HepG2 (cell line): ENCODE data around the gene DHRS4L2. TPM values are rescaled to one million over a fixed set of nuclear protein-coding genes. Genes with fewer than 3 reads are reported as not detected.

Source experiments
- ATAC-seq: fragments of 200-7000 bp; cut with Tn5 transposase; 3 replicates; pipeline ENCODE4 v1.9.1; 2020; ENCODE audit warnings: mild to moderate bottlenecking, moderate library complexity
- BruUV-seq: library from RNA; stranded (reverse); fragments of 400-500 nt; replicated peaks from 2 replicates; lab custom pipeline; 2021; lab: Mats Ljungman, UMichigan
- CTCF ChIA-PET: fragments of 300-600 bp; formaldehyde crosslinking; extraction: SDS; loops from one replicate; lab custom pipeline; 2021; ENCODE audit warnings: low total read pairs, inconsistent platforms, low intra/inter-chr PET ratio; lab: Yijun Ruan, JAX
- POLR2A ChIA-PET: fragments of 350-600 bp; sonication (Branson Sonifier 250); formaldehyde crosslinking; loops from one replicate; lab custom pipeline; 2020; ENCODE audit warnings: antibody characterized with exemption, inconsistent platforms; lab: Yijun Ruan, JAX
- DNase-seq: peaks from one replicate; pipeline ENCODE4 v3.0.0-alpha.2; 2015; ENCODE audit warnings: low spot score
- FAIRE-seq: peaks from 3 replicates; lab custom pipeline; 2011; peaks lifted over from hg19 to GRCh38; lab: Jason Lieb, UNC
- H2AFZ ChIP-seq: one replicate; pipeline ENCODE4 v1.6.1; 2011; ENCODE audit warnings: low read length, inconsistent platforms
- H3K27ac ChIP-seq: fragments of 300-600 bp; 3 replicates; pipeline ENCODE4 v1.8.0; 2011; ENCODE audit warnings: mixed run types, mild to moderate bottlenecking, mixed read lengths, low read length, inconsistent platforms; ENCODE audit not compliant: insufficient read depth; ENCODE audit errors: extremely low read length
- H3K27me3 ChIP-seq, 2 experiments: fragments of 200-600 bp in 1 of 2; 2 replicates in 1 of 2; 3 replicates in 1 of 2; pipeline versions ENCODE4 v1.6.0 to v1.8.0; 2011; ENCODE audit warnings: low read length in 2 of 2, mild to moderate bottlenecking in 2 of 2, moderate library complexity in 2 of 2, inconsistent platforms in 1 of 2; ENCODE audit not compliant: insufficient read depth in 2 of 2, control insufficient read depth in 1 of 2
- H3K36me3 ChIP-seq, 2 experiments: fragments of 200-600 bp in 1 of 2; replicated peaks in 1 of 2; 2 replicates in 1 of 2; 3 replicates in 1 of 2; pipeline versions ENCODE4 v1.5.1 to v1.8.0; 2011; ENCODE audit warnings: low read length in 2 of 2, inconsistent platforms in 1 of 2; ENCODE audit not compliant: insufficient read depth in 2 of 2, control insufficient read depth in 1 of 2
- H3K4me1 ChIP-seq: 2 replicates; pipeline ENCODE4 v1.5.1; 2012; ENCODE audit warnings: low read length, inconsistent platforms; ENCODE audit not compliant: insufficient read depth
- H3K4me2 ChIP-seq: 2 replicates; pipeline ENCODE4 v1.6.0; 2011; ENCODE audit warnings: low read depth, low read length, inconsistent platforms
- H3K4me3 ChIP-seq, 3 experiments: fragments of 200-600 bp in 1 of 3; sonication (generic), shearing (Covaris generic) in 1 of 3; replicated peaks in 1 of 3; 2 replicates each; pipeline ENCODE4 v1.5.1; 2011 to 2016; ENCODE audit warnings: low read length in 3 of 3, inconsistent platforms in 2 of 3, low read depth in 2 of 3, mild to moderate bottlenecking in 2 of 3, control low read depth in 1 of 3, mixed read lengths in 1 of 3; ENCODE audit not compliant: insufficient read depth in 1 of 3
- H3K79me2 ChIP-seq: one replicate; pipeline ENCODE4 v1.6.1; 2011; ENCODE audit warnings: low read length, inconsistent platforms; ENCODE audit not compliant: insufficient read depth
- H3K9ac ChIP-seq: 2 replicates; pipeline ENCODE4 v1.6.0; 2011; ENCODE audit warnings: mild to moderate bottlenecking, low read depth, low read length, inconsistent platforms; ENCODE audit not compliant: insufficient read depth
- H3K9me3 ChIP-seq: 2 replicates; pipeline ENCODE4 v1.5.1; 2012; ENCODE audit warnings: mild to moderate bottlenecking, low read length
- H4K20me1 ChIP-seq: 2 replicates; pipeline ENCODE4 v1.6.0; 2011; ENCODE audit warnings: inconsistent platforms, mild to moderate bottlenecking, low read length, moderate library complexity; ENCODE audit not compliant: insufficient read depth
- DBP ChIP-seq: sonication (generic); formaldehyde crosslinking; IDR thresholded peaks from 2 replicates; pipeline ENCODE4 v1.4.0; 2020; ENCODE audit warnings: missing genetic modification reagents; ENCODE audit errors: not compliant biosample characterization
- DRAP1 ChIP-seq: IDR thresholded peaks from 2 replicates; pipeline ENCODE4 v1.6.1; 2016; ENCODE audit warnings: missing genetic modification reagents, missing compliant biosample characterization
- ELF3 ChIP-seq: IDR thresholded peaks from 2 replicates; pipeline ENCODE4 v1.6.1; 2016; ENCODE audit warnings: missing genetic modification reagents, missing compliant biosample characterization
- HMGXB4 ChIP-seq, 2 experiments: sonication (generic) in 1 of 2; formaldehyde crosslinking in 1 of 2; IDR thresholded peaks; 2 replicates each; pipeline versions ENCODE4 v1.4.0 to v1.6.1; 2018 to 2020; ENCODE audit warnings: missing genetic modification reagents in 2 of 2, borderline replicate concordance in 1 of 2, low read depth in 1 of 2, mild to moderate bottlenecking in 1 of 2, missing biosample characterization in 1 of 2
- NFYC ChIP-seq: IDR thresholded peaks from 2 replicates; pipeline ENCODE4 v1.6.1; 2016; ENCODE audit warnings: missing genetic modification reagents, missing compliant biosample characterization
- SALL2 ChIP-seq: sonication (generic); formaldehyde crosslinking; IDR thresholded peaks from 2 replicates; pipeline ENCODE4 v1.8.1; 2023; ENCODE audit warnings: mild to moderate bottlenecking, missing genetic modification reagents, inconsistent platforms
- SMAD9 ChIP-seq: sonication (generic); formaldehyde crosslinking; IDR thresholded peaks from 2 replicates; pipeline ENCODE4 v1.5.1; 2020; ENCODE audit warnings: mild to moderate bottlenecking, missing genetic modification reagents
- ZNF253 ChIP-seq: sonication (generic); formaldehyde crosslinking; IDR thresholded peaks from 2 replicates; pipeline ENCODE4 v1.8.0; 2022; ENCODE audit warnings: mild to moderate bottlenecking, missing genetic modification reagents, borderline replicate concordance
- ZNF572 ChIP-seq: sonication (generic); formaldehyde crosslinking; IDR thresholded peaks from 2 replicates; pipeline ENCODE4 v1.5.1; 2020; ENCODE audit warnings: mild to moderate bottlenecking, missing genetic modification reagents
- ZNF691 ChIP-seq: sonication (generic); formaldehyde crosslinking; IDR thresholded peaks from 2 replicates; pipeline ENCODE4 v1.4.0; 2020; ENCODE audit warnings: missing genetic modification reagents, low read depth, mild to moderate bottlenecking, borderline replicate concordance
- ZNF7 ChIP-seq: IDR thresholded peaks from 2 replicates; pipeline ENCODE4 v1.6.1; 2016; ENCODE audit warnings: missing biosample characterization, missing genetic modification reagents
- ZNF710 ChIP-seq: sonication (generic); formaldehyde crosslinking; IDR thresholded peaks from 2 replicates; pipeline ENCODE4 v1.5.0; 2020; ENCODE audit warnings: mild to moderate bottlenecking, missing genetic modification reagents, borderline replicate concordance
- ZNF816 ChIP-seq: sonication (generic); formaldehyde crosslinking; IDR thresholded peaks from 2 replicates; pipeline ENCODE4 v1.8.0; 2022; ENCODE audit warnings: missing genetic modification reagents, mild to moderate bottlenecking, borderline replicate concordance
- WGBS: methylation state at CpG from one replicate; pipeline ENCODE4 v1.1.6; 2017; ENCODE audit warnings: low lambda C conversion rate; 5-methylcytosine and 5-hydroxymethylcytosine counted together
- in situ Hi-C: cut with HindIII; loops from 2 replicates; pipeline ENCODE4 v1.10.0; 2017; ENCODE audit warnings: low pct_unique_long_range_greater_than_20kb; ENCODE audit not compliant: extremely low pct_ligation_motif_present
- intact Hi-C: fragments of 100-400 bp; cut with micrococcal nuclease; formaldehyde crosslinking; loops from one replicate; pipeline ENCODE4 v1.10.0; 2022; ENCODE audit not compliant: unreplicated experiment
- polyA plus RNA-seq, 8 experiments: library from polyadenylated mRNA; depleted of rRNA in 3 of 8; stranded (reverse) in 7 of 8; unstranded in 1 of 8; fragments of >200 nt; fragmentation: Illumina TruSeq in 4 of 8; extraction: Trizol in 4 of 8; gene quantifications; 2 replicates each; pipeline versions ENCODE4 v1.2.1 to v1.2.3, GENCODE V29; 2011 to 2016; ENCODE audit warnings: low read depth in 4 of 8, missing spikeins in 1 of 8, mixed read lengths in 1 of 8; ENCODE audit not compliant: insufficient read depth in 1 of 8
- total RNA-seq, 5 experiments: library from RNA; depleted of rRNA; stranded (reverse); fragments of >200 nt; fragmentation: Illumina TruSeq; extraction: Trizol; gene quantifications; 2 replicates each; pipeline ENCODE4 v1.2.3, GENCODE V29; 2016; ENCODE audit warnings: low read depth in 1 of 5

The DHRS4L2 gene
- total and polyA plus RNA-seq, 2 of the 13 experiments (the other 11 are each of a cell fraction or from before 2014, with no cell fraction given): 24.7 to 38.2 TPM

- TF ChIP-seq SMAD9 (CRISPR knock-in tag): 0 out of 2 replicates have a peak, but pooled peaks have one; percentile 16
- TF ChIP-seq ZNF253 (CRISPR knock-in tag): 0 out of 2 replicates have a peak, but pooled peaks have one; percentile 46
- TF ChIP-seq HMGXB4 (CRISPR knock-in tag; IDR thresholded peaks at IDR 0.05; ENCODE audit: borderline replicate concordance in 1 of 2, low read depth in 1 of 2): peak; percentile 59 to 78; a peak in 3 of 4 replicates
- TF ChIP-seq DRAP1 (CRISPR knock-in tag): peak; percentile 92
- peak; percentile 90; the same call in 1 of the 2 replicates for TF ChIP-seq ZNF691 (CRISPR knock-in tag)
These were observed at the start of gene DHRS4L2 (continued) for GRCh38 chr14:23988607-23989363.

GRCh38 chr14:23939607-23940326 lies 49.0 kb upstream of the DHRS4L2 start:
- Histone ChIP-seq H3K4me2 (no peak overlapping the region), H3K4me3 (no peak overlapping the region), H3K4me1 (peaks cover 62% of the 10 kb centered on the region), H3K9me3 (no peaks in the 10 kb centered on the region), H3K36me3 (peaks cover 0 to 6% of the 10 kb centered on the region in 2 experiments; a peak in 2 of 5 replicates), H2AFZ (no peak overlapping the region), H3K79me2 (no peaks in the 10 kb centered on the region), H3K9ac (no peak overlapping the region), H3K27ac (peak overlapping the region; percentile 49), H4K20me1 (no peaks in the 10 kb centered on the region), H3K27me3 (no peaks in the 10 kb centered on the region)
- ATAC-seq: peak; percentile 36
- no peak for FAIRE-seq
- intact Hi-C loops: no loop called here
- DNase-seq: peak; percentile 96
- CTCF ChIA-PET: interaction anchor here (0.7 kb wide), 1 partner anchor 1513 kb away, joined by 3 read pairs; no protein-coding TSS in a partner anchor
- 30% methylated on average over 3 of the region's 3 CpGs for WGBS
- in situ Hi-C loops: no loop called here
- BruUV-seq: TSS peak; percentile 52
- POLR2A ChIA-PET: interaction anchor here (0.9 kb wide), 1 partner anchor 326 kb away, joined by 3 read pairs; no protein-coding TSS in a partner anchor
- TF ChIP-seq ELF3: no peak
- no peak for TF ChIP-seq ZNF816 (CRISPR knock-in tag)
- TF ChIP-seq SALL2 (CRISPR knock-in tag): no peak
- TF ChIP-seq ZNF710 (CRISPR knock-in tag): 0 out of 2 replicates have a peak, but pooled peaks have one; percentile 39
- TF ChIP-seq DBP (CRISPR knock-in tag): no peak
- TF ChIP-seq ZNF7 (CRISPR knock-in tag): no peak
- no peak for TF ChIP-seq NFYC (CRISPR knock-in tag)
- no peak for TF ChIP-seq ZNF572 (CRISPR knock-in tag)
